Breast epithelium (tissue), 3 donors: ENCODE data around the gene PIEZO1.

ENCODE experiments used
- CTCF ChIP-seq, 3 donors: fragments of 450-650 bp; IDR thresholded peaks; one replicate each; pipeline ENCODE4 v1.5.1; 2016 to 2017; ENCODE audit warnings: antibody characterized with exemption in 3 of 3, mild to moderate bottlenecking in 3 of 3, moderate library complexity in 3 of 3
- POLR2A ChIP-seq: fragments of 450-650 bp; IDR thresholded peaks from one replicate; pipeline ENCODE4 v1.6.1; 2016; ENCODE audit warnings: antibody characterized with exemption, mild to moderate bottlenecking, moderate library complexity
- POLR2AphosphoS5 ChIP-seq, 3 donors: sonication (generic); formaldehyde crosslinking; IDR thresholded peaks; one replicate each; pipeline ENCODE4 v1.6.1; 2017; ENCODE audit warnings: antibody characterized with exemption in 3 of 3

- TF ChIP-seq CTCF (IDR thresholded peaks at IDR 0.05) (no peak), POLR2A (no peak), POLR2AphosphoS5 (IDR thresholded peaks at IDR 0.05) (no peak)
These were observed 5.4 kb downstream of the PIEZO1 start for GRCh38 chr16:88779406-88780141.
